ENCODE data around the gene PTPN3.
"Not testable (repeated sequence)": the region's sequence is repeated elsewhere in the genome, so short reads cannot be mapped to it uniquely, and the experiment has no call there.

PTPN3 gene

DNA sequence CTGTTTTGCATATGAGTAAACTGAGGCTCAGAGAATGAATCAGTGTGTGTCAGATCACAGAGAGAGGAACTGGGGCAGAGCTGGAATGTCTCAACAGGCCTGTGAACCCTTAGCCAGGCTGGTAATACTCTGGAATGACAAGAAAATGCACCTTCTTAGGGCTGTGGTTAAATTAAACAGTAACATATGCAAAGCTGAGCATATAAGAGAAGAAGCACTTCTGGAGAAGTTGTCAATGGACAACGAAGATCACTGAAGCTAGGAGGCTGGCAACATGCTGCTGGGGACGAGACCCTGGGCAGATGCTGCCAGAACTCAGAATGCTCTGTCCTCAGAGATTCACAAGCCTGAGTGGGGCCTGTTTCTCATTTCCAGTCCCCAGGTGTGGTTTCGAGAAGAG lies 112.6 kb downstream of the PTPN3 start:
- no peak for DNase-seq

DNA sequence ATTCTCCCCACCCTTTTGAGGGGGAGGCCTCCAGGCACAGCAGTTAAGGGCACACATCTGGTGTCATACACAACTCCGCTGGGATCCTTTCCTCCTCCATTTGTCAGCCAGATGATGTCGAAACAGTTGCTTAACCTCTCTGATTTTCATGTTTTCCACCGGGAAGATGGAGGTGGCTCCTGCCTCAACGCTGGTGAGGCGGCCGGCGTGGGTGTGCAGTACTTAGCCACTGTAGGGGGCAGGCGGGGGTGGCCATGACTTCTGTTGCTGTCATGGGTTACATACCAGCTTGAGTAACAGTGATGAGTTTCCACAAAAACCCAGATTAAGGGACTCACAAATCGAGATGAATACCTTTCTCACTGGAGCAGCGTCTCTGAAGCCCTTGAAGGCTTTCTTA lies 114.2 kb downstream of the PTPN3 start:
- DNase-seq = no peak

DNA sequence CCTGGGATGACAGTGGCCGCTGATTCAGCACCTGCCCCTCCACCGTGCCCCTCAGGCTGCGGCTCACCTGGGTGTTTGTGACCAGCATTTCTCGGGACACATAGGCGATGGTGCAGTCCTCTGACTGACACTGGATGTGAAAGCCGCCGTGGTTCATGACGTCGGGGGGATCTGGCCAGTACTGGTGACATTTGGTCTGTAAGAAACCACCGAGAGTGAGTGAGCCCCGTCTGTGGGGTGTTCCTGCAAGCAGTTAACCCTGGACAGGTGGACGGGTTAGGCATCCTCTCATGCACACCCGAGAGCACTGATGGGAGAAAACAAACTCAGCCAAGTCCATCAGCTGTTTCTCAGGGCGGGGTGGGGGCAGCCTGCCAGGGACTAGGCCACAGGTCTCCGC lies 114.8 kb downstream of the PTPN3 start:
- no peak for DNase-seq

DNA sequence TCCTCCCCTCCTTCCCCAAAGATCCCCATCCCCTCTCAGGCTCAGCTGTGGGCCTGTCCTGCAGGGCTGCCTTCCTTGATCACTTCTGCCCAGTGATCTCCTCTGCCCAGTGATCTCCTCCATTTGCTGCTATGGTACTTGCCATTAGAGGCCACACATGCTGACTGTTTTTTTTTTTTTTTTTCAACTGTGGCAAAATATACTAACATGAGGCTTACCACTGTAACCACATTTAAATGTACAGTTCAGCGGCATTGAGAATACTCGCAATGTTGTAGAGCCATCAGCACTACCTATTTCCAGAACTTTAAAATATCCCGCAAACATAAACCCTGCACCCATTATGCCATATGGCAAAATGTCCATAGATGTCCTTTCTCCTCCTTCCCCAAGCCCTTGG lies 115.5 kb downstream of the PTPN3 start:
- no peak for DNase-seq

DNA sequence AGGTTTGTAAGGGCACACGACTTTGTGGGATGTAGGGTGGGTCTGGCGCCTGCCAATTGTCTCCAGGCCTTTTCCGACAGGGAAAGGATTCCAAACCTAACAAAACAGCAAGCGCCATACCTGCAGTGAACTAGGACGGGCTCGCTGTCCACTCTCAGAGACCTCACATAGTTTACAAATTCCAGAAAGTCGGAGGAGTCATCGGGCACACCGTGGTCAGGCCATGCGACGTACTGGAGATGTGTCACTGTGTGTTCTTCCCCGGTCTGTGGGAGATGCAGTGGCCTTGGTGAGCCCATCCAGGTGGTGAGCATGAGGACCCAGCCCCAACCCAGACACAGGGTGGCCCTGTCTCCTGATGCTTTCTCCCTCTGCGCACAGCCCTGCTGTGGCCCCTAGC lies 115.9 kb downstream of the PTPN3 start:
- no peak for DNase-seq

DNA sequence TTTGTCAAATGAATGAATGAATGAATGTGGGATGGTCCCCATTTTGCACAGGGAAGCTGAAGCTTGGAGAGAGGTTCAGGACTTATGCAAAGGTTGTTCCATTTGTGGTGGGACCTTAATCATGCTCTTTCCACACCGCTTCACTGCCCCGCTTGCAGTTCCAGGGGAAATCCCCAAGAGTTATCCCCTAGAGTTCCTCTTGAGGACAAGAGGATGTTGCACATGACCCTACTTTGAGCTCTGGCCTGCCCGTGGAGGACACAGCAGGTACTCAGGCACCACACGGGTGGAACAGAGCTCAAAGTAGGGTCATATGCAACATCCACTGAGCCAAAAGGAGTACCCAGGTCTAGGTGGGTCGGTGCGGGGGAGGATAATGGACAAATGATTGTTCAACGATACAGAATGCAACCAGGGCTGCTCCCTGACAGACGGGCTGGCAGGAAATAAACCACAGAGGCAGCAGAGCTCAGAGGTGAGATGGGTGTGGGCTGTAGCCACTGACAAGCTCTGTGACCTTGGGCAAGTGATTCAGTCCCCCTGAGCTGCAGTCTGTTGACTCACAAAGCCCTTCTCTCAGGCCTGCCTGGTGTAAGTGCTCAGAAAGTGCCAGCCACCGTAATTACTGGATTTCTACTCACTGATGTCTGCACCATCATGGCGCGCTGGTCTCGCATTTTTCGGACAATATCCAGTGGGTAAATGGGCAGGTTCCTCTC lies 116.9 kb downstream of the PTPN3 start:
- no peak for DNase-seq

DNA sequence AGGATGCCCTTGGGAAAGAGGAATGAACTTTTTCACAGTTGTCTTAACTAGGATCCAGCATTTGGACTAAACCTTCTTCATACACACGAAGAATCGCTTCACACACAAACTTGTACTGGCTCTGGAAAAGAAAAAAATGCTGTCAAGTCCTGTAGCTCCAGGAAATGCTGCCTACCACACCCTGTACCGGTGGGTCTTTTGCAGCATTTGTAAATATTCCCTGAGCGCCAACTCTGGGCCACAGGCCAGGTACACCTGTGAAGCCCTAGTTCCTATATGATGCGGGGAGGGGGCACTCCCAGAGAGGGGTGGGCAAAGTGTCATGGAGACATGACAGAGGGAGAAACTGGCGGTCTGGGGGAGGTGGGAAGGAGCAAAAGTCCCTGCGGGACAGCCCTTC lies 118.6 kb downstream of the PTPN3 start:
- DNase-seq = no peak

DNA sequence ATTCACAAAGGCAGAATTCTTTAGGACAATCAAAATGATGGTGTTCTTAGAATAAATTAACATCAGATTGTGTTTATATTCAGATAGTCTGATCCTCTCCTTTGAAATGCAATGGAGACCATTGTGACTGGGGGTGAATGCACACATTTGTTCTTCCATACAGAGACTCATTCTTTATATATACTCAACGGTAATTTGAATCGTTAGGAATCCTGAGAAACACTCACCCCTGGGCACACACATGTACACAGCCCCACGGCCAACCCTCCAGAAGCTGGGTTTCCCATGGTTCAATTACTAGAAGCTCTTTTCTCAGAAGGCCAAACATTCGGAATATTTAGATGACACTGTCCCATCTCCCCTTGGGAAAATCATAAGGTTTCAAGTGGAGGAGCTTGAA lies 119.8 kb downstream of the PTPN3 start:
- DNase-seq = no peak

DNA sequence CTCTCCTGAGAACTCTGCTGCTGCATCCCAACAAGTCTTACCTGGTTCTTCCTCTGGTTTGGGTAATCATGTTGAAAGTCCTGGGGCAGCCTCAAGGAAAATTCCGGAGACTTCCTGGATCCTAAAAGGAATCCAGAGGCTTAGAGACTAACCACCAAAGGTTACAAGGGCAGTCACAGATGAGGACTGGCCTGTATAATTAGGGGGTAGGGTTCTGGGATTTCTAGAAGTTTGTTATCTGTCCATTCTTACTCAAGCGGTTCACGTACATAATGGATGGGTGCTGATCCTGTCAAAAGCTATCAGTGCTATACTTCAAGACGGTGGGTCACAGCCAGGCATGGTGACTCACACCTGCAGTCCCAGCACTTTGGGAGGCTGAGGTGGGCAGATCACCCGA lies 125.9 kb downstream of the PTPN3 start:
- no peak for DNase-seq

DNA sequence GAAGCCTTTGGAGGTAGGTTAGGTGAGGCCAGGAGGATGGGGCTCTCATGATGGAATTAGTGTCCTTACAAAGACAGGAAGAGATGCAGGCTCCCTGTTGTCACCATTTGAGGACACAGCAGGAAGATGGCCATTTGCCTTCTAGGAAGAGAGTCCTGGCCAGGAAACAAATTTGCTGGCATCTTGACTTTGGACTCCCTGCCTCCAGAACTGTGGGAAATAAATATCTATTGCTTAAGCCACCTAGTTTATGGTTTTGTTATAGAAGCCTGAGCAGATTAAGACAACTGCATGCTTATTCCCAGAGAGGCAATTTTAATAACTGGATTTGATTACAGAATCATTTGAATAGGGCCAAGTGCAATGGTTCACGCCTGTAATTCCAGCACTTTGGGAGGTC lies 126.7 kb downstream of the PTPN3 start:
- DNase-seq = no peak

DNA sequence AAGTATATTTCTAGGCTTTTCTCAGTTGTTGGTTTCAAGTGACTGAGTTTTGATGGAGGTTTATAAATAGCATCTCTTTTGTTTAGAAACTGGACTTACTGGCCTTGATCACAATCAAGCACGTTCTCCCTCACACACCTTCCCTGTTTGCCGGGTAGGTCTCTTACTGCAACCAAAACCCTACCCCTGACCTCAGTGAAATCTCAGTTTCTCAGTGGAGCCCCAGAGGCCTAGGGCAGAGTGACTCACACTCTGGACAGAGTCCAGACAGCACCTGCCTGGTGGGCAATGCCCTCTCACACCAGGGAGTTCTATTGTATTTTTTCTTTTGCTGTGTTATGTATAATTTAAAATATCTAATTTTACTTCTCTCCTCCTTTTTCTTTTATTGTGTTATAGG lies 128.8 kb downstream of the PTPN3 start:
- DNase-seq = no peak

DNA sequence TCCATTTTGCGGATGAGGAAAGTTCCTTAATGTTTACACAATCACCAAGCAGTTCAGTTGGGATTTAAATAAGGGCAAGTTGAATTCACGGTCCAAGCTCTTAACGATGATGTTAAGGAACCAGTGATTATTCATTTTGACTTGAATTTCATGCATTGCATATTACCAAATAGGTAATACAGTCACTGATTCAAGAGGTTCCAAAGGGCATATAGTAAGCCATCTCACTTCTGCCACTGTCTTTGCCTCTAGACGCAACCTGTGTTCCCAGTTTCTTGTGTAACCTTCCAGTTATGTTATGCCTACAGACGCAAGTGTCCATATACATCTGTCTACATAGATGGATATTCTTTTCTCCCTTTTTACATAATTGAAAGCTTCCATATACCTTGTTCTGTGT lies 137.3 kb downstream of the PTPN3 start:
- no peak for DNase-seq

DNA sequence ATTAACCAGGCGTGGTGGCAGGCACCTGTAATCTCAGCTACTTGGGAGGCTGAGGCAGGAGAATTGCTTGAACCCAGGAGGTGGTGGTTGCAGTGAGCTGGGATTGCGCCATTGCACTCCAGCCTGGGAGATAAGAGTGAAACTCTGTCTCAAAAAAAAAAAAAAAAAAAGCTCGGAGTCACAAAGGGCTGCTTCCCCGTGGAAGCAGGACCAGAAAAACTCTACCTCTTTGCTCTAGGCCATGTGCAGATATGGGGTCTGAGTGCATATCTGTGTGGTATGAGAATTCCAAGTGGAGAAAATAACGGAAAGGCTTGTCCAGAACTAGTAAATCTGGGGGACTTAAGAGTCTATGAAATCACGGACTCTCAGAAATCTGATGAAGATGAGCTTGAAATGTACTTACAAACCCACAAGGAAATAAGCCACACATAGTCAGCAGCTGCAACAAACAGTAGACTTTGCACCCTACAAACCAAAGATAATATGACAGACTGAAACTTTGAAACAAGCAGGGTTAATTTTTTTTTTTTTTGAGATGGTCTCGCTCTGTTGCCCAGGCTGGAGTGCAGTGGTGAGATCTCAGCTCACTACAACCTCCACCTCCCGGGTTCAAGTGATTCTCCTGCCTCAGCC lies 139.0 kb downstream of the PTPN3 start:
- not testable (repeated sequence) for DNase-seq

DNA sequence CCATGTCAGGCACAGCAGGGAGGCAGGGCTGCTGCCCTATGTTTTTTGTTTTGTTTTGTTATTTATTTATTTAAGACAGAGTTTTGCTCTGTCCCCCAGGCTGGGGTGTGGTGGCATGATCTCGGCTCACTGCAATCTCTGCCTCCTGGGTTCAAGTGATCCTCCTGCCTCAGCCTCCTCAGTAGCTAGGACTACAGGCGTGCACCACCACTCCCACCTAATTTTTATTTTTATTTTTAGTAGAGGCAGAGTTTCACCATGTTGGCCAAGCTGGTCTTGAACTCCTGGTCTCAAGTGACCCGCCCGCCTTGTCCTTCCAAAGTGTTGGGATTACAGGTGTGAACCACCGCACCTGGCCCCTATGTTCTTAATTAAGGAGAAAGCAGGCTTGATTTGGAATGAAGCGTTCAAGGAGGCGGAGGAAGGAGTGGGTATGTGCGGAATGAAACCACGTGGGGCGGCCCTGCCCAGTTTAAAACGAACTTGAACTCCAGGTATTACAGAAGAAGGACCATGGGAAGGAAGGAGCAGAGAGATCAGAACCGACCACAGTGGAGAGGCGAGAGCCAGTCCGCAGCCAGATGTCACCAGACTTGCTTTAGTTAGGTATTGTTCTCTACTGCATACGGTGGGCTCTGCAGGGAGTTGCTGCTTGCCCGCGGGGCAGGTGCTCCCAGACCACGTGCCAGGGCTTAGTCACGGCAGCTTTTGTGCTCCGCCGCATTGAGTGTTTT lies 142.4 kb downstream of the PTPN3 start:
- no peak for DNase-seq

DNA sequence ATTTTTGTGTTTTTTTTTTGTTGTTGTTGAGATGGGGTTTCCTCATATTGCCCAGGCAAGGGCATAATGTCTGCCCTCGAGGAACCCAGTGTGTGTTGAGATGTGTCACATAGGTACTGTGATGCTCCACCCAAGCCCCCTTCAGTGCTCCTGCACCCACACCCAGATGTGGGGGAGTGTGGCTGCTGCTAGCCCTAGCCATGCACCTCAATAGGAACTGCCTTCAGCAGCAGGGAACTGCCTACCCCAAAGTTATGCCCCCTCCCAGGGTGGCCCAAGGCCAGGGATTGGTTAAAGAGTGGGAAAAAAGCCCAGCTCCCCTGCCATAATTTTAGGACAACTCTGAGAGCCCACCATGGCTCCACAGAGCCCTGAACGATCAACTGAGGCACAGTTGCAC lies 143.9 kb downstream of the PTPN3 start:
- no peak for DNase-seq

DNA sequence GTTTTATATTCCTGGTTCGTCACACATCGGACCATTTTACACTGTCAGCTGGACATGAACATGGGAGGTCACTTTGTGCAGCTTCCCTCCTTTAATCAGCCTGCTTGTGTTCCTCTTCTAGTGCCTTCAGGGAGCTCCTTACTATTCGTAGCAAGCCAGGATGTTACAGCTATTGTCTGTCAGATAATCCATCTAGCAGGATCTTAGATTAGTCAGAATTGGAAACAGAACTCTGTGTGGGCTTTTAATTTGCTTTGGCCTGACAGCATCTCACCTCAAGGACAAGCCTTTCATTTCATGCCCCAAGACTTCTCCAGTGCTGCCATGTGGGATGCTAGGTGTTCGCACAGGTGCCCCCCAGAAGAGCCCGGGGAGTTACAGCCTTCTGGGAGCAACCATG lies 147.1 kb downstream of the PTPN3 start:
- no peak for DNase-seq

DNA sequence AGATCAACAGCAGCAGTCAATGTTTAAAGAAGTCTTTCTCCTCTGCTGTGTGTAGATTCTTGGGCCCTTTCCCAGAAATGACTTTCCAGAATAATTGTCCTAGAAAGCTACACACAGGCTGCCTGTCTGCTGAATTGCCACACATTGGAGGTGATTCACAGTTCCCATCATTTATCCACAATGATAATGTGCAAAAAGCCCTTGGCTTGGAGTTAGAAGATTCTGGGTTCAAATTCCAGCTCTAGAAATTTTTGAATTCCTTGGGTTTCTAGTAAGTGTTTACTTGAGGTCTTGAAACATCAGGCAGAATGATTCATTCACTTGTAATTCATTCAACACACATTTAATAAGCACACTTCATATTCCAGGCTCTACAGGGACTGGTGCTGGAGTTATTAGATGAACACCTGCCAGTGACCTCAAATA lies 148.7 kb downstream of the PTPN3 start:
- no peak for DNase-seq

DNA sequence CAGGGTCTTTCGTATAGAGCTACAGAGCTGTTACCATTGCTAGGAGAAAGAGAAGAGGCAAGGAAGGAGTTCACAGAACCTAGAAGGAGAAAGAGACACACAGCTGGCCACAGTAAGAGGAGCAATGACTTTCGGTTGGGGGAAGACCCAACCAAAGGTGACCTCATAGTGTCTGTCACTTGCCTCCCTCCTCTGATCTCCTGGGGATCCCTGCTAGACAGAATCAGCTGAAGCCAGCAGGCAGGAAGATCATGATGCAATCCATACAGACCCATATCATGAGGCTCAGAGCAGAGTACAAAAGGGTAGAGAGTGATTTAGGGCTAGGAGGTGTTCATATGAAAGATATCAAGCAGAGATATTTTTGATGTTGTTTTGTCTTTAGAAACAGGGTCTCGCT lies 151.2 kb downstream of the PTPN3 start:
- DNase-seq = no peak

DNA sequence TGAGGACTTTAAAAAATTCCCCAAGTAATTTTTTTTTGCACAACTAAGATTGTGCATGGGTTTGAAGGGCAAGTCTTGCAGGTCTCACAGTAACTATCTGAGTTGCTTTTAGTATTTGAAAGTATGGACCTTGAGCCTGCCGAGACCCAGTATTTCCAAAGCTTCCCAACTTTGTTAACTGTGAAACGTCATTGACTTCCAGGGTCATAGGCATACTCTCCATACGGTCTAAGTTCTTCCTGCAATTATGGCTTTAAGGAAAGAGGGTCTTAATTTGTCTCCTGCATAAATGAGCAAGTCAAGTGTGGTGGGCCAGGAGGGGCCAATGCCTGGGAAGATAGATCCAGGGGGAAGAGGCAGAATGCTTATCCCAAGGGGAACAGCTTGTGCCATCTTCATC lies 153.2 kb downstream of the PTPN3 start:
- DNase-seq = no peak

DNA sequence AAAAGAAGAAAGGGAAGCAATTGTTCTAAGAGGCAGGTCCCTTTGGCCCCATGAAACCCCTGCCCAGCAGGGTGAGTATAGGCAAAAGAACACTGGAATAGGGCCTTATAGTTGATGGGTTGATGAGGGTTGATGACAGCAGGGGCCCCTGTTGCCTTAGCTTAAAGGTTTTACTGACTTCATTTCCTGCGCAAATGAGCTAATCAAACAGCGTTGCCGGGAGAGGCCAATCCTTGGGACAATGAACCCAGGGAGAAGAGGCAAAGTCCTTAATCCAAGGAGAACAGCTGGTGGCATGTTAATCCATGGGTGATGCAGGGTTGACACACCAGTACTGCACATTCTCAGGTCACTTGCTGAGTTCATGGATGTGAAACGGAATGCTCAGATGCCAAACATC lies 155.2 kb downstream of the PTPN3 start:
- no peak for DNase-seq

DNA sequence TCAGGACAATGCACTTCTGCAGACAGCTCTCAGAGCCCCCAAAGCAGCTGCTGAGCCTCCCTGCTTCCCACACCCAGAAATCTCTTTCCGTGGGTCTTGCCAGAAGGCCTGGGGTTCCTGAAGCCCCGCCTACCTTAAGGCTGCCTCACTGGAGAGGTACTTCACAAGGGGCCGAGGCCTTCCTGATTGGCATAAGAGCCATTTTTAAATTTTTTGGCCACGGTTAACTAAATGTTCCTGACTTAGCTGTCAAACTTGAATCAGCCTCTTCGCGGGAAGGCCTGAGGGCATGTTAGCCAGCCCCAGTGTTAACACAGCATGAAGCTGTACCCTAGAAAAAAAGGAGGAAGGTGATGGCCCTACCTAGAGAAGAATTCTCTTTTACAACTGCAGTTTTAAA lies 156.5 kb downstream of the PTPN3 start:
- DNase-seq = no peak

DNA sequence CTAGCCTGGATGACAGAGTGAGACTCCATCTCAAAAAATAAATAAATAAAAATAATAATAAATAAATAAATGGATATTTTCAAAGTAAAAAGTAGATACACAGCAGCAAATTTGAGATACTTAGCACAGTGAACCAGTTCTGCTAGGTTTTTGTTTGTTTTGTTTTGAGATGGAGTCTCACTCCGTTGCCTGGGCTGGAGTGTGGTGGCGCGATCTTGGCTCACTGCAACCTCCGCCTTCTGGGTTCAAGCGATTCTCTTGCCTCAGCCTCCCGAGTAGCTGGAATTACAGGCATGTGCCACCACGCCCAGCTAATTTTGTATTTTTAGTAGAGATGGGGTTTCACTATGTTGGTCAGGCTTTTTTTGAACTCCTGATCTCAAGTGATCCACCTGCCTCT lies 157.1 kb downstream of the PTPN3 start:
- not testable (repeated sequence) for DNase-seq

DNA sequence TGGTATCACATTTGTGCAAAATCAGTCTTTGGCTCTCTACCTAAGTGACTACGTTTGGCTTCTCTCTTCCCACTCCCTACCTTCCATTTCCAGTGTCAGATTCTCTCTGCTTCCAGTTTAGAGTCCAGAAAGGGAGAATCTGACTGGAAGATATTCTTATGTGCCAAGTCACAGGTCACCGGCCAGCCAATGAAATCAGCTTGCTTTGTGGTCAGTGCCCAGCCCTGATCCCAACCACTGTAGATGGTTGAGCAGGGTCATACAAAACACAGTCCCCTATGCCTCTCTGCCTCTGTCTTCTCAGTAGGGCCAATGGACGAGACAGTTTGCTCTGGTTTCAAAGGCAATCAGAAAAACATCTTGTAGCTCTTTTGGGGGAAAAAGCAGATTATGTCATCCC lies 161.7 kb downstream of the PTPN3 start:
- DNase-seq = no peak

DNA sequence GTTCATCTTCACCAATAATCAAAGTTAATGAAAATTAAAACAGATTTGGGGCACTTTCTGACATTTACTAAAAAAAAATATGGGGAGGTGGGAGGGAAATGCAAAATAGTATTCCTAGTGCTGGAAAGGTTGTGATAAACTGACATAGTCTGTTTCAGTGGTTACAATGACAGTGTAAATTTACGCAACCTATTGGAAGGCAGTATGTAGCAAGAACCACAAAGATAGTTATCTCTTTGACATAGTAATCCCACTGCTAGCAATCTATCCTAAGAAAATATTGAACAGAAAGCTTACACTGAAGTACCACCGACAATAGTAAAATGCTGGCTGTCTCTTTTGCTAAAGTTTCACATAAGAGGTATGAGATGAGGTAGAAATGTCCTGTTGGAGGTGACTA lies 162.2 kb downstream of the PTPN3 start:
- DNase-seq = peak; percentile 61
